Ishikawa (cell line): ENCODE results near the gene ANGPTL5.
"Not testable (repeated sequence)": the region's sequence is repeated elsewhere in the genome, so short reads cannot be mapped to it uniquely, and the experiment has no call there.

Experiments
- CEBPB ChIP-seq: IDR thresholded peaks from 2 replicates; pipeline ENCODE4 v1.6.1; 2012
- CREB1 ChIP-seq: IDR thresholded peaks from 2 replicates; pipeline ENCODE4 v1.6.1; 2012; ENCODE audit warnings: low read depth
- EGR1 ChIP-seq: IDR thresholded peaks from 2 replicates; pipeline ENCODE4 v1.6.1; 2012
- EP300 ChIP-seq: IDR thresholded peaks from 2 replicates; pipeline ENCODE4 v1.6.1; 2012; ENCODE audit warnings: borderline replicate concordance
- FOXM1 ChIP-seq: IDR thresholded peaks from 2 replicates; pipeline ENCODE4 v1.6.1; 2012; ENCODE audit warnings: low read depth, borderline replicate concordance
- MAX ChIP-seq: IDR thresholded peaks from 2 replicates; pipeline ENCODE4 v1.6.1; 2012
- NFIC ChIP-seq: IDR thresholded peaks from 2 replicates; pipeline ENCODE4 v1.6.1; 2012
- RAD21 ChIP-seq: IDR thresholded peaks from 2 replicates; pipeline ENCODE4 v1.6.1; 2012; ENCODE audit warnings: low read depth
- REST ChIP-seq: IDR thresholded peaks from 2 replicates; pipeline ENCODE4 v1.6.1; 2012; ENCODE audit warnings: low read depth, mild to moderate bottlenecking
- TAF1 ChIP-seq: IDR thresholded peaks from 2 replicates; pipeline ENCODE4 v1.6.1; 2012; ENCODE audit warnings: low read depth, mild to moderate bottlenecking
- TEAD4 ChIP-seq: IDR thresholded peaks from 2 replicates; pipeline ENCODE4 v1.6.1; 2012
- USF1 ChIP-seq: IDR thresholded peaks from 2 replicates; pipeline ENCODE4 v1.6.1; 2012
- YY1 ChIP-seq: IDR thresholded peaks from 2 replicates; pipeline ENCODE4 v1.6.1; 2012; ENCODE audit warnings: low read depth
- ZBTB7A ChIP-seq: IDR thresholded peaks from 2 replicates; pipeline ENCODE4 v1.6.1; 2012; ENCODE audit warnings: low read depth

- not testable (repeated sequence) for TF ChIP-seq TEAD4, FOXM1, TAF1, USF1, EP300, REST, EGR1, CREB1, CEBPB, YY1, ZBTB7A, NFIC, MAX
- peak; percentile 32; the same call in 1 of the 2 replicates for TF ChIP-seq RAD21
Measured at GRCh38 chr11:101852260-101852659, 64.1 kb downstream of the ANGPTL5 start.
